GM12864 (cell line): ENCODE data around the gene WDR49.

ENCODE experiments used
- DNase-seq: peaks from one replicate; pipeline ENCODE4 v3.0.0-alpha.2; 2011; ENCODE audit warnings: low read depth
- H3K4me3 ChIP-seq: 2 replicates; pipeline ENCODE4 v1.5.1; 2011; ENCODE audit warnings: mild to moderate bottlenecking, low read depth, low read length, control low read depth
- TF ChIP-seq, protein P1 (sequence below): IDR thresholded peaks from 2 replicates; pipeline ENCODE4 v1.5.1; 2011; ENCODE audit warnings: low read depth, mild to moderate bottlenecking, moderate library complexity, low read length, control low read depth, inconsistent platforms; ENCODE audit errors: missing control alignments

WDR49 gene

DNA sequence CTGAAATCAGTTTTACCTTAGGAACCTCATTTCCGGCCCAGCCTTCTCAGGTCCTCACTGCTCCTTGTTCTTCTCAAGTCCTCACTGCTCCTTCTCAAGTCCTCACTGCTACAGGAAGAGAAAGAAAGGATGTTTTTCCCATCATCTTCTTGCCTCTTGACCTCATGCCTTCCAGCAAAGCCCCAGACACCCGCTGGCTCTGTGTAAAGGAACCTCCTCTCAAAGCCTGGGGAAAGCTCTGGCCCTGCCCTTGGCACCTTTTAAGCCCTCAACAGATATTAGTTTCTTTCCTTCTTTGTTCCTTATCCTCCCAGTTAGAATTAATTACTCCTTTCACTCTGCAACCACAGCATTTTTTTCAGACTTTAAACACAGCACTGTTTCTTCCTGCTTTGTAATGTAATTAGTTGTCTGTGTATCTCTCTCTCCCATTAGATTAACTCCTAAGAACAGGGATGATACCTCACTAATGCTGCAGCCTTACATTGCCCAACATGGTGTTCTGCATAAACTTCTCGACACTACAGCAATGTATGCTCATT lies 4.0 kb upstream of the WDR49 start:
- no peak overlapping the region for H3K4me3 ChIP-seq
- TF ChIP-seq, protein P1, sequence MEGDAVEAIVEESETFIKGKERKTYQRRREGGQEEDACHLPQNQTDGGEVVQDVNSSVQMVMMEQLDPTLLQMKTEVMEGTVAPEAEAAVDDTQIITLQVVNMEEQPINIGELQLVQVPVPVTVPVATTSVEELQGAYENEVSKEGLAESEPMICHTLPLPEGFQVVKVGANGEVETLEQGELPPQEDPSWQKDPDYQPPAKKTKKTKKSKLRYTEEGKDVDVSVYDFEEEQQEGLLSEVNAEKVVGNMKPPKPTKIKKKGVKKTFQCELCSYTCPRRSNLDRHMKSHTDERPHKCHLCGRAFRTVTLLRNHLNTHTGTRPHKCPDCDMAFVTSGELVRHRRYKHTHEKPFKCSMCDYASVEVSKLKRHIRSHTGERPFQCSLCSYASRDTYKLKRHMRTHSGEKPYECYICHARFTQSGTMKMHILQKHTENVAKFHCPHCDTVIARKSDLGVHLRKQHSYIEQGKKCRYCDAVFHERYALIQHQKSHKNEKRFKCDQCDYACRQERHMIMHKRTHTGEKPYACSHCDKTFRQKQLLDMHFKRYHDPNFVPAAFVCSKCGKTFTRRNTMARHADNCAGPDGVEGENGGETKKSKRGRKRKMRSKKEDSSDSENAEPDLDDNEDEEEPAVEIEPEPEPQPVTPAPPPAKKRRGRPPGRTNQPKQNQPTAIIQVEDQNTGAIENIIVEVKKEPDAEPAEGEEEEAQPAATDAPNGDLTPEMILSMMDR: no peak
- DNase-seq: no peak

DNA sequence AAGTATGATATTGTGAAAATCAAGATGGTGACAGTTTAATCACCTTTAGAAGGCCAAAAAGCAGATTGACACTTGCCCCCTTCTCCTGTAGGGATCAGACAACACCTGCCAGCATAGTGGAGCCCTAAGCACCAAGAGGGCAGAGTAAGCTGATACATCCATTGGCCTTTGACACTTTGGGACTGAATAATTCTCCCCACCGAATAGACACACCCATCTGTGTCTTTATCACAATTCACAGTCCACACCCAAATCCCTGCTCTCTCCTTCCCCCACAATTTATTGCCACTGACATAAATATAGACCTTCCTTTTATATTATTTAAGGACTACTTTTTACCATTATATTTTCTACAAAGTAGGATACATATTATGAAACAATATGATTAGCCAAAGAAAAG lies 3.1 kb upstream of the WDR49 start:
- H3K4me3 ChIP-seq: no peak overlapping the region
- TF ChIP-seq, protein P1: no peak
- DNase-seq: no peak

DNA sequence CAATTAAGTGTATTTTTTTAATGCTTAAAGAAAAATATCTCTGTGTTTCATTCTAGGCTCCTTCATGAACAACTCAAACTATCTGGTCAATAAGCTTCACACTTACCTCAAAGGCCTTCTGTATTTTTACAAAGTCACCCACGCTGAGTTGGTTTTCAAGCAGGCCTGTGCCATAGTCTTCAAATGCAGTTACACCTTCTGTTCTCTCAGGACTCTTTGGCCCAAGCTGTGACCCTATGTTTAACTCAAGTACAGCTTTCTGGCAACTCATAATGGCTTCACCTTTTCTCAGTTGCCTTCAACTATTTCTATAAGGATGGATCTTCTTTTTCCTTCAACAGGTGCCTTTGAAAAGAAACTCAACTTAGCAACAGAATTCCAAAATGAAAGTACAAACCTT lies 587 bp downstream of the WDR49 start:
- H3K4me3 ChIP-seq: no peak overlapping the region
- TF ChIP-seq, protein P1: no peak
- no peak for DNase-seq

DNA sequence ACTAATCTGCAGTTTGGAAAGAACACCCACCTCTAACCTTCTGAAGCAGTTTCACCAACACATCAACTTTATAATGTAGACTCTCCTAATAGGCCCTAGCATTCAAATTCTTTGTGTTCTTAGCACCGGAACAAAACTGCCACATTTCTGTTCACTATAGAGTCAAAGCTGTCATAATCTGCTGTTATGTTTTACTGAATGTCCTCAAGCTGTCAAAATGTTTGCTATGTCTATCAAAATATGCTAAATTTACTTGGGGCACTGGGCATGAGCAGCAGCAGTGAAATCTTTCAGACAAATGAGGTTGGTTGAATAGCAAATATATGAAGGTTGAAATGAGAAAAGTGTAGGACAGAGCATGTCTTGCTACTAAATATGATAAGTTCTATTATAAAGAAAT lies 1.9 kb downstream of the WDR49 start:
- H3K4me3 ChIP-seq: no peak overlapping the region
- DNase-seq: no peak
- TF ChIP-seq, protein P1: no peak

DNA sequence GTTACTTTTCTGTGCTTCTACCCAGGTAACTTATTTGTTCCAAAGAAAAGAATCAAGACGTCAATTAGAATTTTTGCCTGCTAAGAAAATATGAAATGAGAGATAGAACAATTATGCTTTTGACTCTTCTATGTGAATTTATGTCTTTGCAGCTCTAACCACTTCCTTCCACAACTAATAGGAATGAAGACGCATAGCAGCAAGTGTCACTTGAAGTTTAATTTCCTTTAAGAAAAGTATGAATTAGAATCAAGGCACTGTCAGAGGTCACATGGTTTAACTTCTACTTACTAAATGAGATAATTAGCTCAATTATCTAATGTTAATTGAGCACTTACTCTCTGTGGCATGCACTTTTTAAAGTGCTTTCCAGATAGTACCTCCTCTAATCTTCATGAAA lies 3.3 kb downstream of the WDR49 start:
- no peak for DNase-seq
- no peak overlapping the region for H3K4me3 ChIP-seq
- TF ChIP-seq, protein P1: no peak

DNA sequence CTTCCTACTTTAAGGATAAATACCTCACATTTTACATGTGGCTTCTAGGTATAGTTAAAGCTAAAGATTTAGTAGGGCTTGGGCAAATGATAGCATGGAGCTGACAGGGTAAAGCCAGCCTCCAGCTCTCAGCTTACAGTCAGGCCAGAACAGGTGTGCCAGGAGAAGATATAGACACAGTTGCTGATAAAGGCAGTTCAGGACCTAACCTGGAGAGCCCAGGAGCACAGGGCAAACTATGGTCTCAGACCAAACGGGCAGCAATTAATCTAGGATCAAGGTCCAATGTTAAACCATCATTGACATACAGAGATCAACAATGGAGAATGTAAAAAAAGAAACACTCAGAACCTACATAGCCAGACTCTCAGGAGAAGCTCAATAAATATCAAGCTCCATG lies 4.0 kb downstream of the WDR49 start:
- no peak overlapping the region for H3K4me3 ChIP-seq
- no peak for DNase-seq
- TF ChIP-seq, protein P1: no peak

DNA sequence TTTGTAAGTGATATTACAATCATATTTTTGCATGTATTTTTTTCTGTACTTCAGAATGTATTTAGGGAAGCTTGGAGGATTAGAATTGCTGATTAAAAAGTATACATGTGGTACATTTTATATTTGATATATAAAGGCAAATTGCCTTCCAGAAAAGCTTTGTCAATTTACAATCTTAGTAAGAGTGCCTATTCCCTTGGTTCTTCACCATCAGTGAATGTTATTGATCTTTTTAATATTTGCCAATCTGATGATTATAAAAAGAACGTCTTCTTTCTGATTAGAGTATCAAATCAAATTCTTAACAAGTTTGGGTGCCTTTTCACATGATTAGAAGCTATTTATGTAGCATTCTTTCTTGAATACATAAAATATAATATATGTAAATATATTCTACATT lies 9.1 kb downstream of the WDR49 start:
- TF ChIP-seq, protein P1: no peak
- no peak overlapping the region for H3K4me3 ChIP-seq
- DNase-seq: no peak
